COLO668 (cell line): ENCODE results near the gene RPL6.

Experiments
- DNase-seq: peaks from one replicate; lab custom pipeline; 2025; ENCODE audit not compliant: unreplicated experiment; lab: John Stamatoyannopoulos, UW

The RPL6 gene

DNA sequence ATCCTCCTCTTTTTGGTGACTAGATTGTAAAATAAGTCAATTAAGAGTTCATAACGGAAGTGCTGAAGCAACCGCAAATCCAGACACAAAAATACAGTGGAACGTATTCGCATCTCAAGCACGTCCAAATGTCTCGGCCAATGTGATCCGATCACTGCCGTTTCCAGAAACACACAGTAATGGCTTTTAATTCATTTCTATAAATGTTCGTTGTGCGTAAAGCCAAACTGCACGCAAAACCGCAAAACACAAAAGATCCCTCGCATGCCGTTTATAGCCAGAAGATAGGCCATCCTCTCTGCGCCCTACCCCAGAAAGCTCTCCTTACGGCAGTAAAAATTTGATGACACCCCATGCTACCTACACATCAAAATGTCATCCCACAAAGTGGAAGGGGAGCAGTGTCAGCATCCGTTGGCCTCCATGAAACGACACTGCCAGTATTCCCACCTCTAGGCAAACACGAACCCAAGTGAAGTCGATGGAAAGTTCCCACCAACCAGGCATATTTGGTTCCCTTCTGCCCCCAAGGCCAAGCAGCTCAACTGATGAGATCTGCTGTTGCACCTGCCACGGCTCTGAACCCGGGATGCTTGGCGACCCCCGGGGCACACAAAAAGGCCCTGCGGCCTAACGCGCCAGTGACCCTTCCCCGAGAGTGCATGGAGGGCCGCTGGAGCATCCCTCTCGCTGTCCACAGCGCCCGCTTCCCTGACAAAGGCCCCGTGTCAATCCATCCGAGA, 28.6 kb downstream of the RPL6 start:
- peak; percentile 55 for DNase-seq

DNA sequence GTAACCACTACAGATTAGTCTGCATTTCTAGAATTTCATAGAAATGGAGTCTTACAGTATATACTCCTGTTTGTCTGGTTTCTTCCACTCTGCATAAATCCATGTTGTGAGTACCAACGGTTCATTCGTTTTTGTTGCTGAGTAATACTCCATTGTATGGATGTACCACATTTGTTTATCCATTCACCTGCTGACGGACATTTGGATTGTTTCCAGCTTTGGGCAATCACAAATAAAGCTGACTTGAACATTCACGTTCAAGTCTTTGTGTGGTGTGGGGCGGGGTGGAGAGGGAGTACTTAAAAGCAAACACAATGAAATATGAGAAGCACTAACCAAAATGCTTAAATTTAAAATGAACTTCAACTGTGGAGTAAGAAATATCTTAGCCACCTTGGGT, 34.3 kb downstream of the RPL6 start:
- peak; percentile 65 for DNase-seq

DNA sequence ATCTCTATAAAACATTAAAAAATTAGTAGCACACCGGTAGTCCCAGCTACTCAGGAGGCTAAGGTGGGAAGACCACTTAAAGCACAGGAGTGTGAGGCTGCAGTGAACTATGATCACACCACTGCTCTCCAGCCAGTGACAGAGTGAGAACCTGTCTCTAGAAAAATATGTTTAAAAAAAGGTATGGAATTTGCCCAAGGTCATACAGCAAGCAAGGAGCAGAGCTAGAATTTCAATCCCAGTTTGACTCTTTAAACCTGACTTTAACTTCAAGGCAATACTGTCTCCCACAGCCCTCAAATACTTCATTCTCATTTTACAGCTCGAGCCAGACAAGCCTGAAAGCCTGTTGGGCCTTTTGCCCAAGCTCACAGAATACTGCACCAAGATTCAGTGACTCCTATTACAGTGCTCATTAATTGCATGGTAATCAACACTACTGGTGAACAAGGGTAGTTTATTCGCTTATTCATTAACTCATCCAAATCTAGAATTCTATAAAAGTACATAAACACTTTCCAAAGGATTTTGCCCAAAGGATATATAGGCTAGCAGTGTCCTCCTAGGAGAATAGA, 35.2 kb downstream of the RPL6 start:
- no peak for DNase-seq

DNA sequence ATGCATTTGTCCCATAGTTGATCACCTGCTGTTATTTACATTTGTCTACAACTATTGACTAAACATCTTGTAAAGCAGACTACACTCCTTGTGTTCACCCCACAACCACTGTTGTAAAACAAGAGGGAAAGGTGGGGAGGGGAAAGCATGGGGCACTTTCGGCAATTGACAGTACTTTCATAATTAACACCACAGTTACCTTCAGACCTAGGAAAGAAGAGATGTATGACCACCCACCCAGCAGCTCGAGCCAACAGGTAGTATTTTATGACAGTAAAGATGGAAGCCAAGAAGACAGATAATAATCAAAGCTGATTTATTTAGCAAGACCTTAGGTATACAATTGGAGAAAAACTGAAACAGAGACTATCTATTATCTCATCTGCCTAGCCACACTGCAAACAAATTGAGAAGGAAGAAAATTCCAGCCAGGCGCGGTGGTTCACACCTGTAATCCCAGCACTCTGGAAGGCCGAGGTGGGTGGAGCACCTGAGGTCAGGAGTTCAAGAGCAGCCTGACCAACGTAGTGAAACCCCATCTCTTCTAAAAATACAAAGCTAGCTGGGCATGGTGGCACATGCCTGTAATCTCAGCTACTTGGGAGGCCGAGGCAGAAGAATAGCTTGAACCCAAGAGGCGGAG, 38.4 kb downstream of the RPL6 start:
- DNase-seq: no peak

DNA sequence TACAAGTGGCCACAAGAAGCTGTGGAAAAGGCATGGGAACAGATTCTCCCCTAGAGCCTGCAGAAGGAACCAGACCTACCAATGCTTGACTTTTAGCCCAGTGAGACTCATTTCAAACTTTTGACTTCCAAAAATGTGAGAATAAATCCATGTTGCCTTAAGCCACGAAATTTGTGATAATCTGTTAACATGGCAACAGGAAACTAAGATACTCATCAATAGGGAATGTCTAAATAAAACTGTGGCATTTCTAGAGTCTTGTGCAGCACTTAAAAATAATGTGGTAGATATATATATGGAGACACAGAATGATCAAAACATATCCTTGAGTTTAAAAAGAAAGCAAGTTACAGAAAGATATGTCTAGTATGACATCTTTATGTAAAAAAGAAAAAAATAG, 39.2 kb downstream of the RPL6 start:
- DNase-seq: no peak

DNA sequence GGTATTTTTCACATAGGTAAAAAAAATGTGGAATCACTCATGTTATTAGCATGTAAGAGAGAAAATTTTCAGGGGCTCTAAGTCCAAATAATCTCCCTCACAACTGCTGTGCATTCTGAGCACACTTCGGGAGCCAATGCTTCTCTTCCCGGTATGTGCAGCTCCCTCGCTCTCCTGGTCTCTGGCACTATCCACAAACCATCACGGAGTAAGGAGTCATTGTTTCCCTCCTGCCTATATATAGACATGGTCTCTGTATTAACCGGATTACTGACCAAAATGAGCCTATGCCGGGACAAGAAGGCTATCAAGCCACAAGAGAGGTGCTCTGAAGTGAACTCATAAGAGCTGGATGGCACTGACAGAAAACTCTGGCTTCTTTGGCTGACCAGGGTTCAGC, 40.5 kb downstream of the RPL6 start:
- no peak for DNase-seq

DNA sequence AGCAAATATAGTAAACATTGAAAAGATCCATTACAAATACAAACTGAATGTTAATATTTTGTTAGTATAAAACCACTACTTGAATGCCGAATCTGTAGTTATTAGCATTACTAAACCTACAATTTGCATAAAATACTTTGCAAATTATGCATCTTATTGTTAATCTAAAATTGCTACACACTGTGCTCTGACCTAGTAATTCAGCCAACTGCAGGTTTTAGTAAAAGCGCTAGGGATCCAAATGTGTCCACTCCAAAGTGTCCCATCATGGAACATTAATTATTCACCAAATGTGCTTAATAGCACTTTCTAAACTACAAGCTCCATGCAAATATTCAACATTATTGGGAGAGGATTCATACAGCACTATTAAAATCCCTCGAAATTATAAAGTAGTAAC, 41.4 kb downstream of the RPL6 start:
- no peak for DNase-seq

DNA sequence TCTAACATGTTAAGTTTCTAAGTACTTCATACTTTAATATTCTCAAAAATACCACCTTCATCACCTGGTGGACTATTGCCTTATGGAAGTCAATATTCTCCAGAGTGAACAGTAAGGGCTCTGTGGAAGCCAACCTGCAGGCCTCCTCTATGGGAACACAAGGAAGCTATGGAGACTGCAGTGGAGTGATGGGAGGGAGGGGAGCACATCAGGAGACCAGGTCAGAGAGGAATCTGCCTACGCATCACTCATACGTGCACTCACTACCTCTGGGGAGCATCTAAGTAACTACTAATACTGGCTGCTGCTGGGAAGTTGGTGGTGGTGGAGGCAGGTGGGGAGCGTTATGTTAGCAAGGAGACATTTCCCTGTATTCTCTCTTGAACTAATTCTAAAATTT, 47.1 kb downstream of the RPL6 start:
- no peak for DNase-seq

DNA sequence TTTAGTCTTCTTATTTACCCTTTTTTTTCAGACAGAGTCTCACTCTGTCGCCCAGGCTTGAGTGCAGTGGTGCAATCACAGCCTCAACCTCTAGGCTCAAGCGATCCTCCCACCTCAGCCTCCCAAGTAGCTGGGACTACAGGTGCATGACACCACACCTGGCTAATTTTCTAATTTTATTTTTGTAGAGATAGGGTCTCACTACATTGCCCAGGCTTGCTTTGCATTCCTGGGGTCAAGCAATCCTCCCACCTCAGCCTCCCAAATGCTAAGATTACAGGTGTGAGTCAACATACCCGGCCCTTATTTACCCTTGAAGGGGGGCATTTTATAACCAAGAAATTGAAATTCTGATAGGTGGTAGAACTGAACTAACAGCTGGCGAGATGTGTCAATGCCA, 48.1 kb downstream of the RPL6 start:
- no peak for DNase-seq

DNA sequence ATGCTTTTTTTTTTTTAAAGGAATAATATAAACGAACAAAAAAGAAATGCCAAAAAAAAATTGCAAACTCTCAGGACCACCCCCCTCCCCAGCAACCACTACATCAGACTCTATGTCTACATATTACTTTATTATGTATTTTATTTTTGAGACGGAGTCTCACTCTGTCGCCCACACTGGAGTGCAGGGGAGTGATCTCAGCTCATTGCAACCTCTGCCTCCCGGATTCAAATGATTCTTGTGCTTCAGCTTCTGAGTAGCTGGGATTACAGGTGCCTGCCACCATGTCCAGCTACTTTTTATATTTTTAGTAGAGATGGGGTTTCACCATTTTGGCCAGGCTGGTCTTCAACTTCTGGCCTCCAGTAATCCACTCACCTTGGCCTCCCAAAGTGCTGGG, 50.1 kb downstream of the RPL6 start:
- no peak for DNase-seq

DNA sequence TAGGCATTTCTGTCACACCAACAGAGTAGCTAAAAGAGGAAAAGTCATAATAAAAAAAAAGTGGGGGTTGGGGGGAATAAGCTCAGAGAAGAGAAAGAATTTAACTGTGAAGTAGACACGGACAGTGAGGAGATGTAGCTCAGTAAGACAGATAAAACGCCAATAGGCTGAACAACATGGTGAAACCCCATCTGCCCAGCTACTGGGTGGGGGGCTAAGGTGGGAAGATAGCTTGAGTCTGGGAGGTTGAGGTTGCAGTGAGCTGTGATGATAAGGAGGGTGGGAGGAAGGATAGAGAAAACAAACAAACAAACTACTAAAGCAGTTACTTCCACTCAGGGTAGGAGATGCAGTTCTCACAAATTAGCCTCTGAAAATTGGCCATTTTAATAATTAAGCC, 52.2 kb downstream of the RPL6 start:
- DNase-seq: no peak
